Measurements from ENCODE around the gene DNAH5.

DNA sequence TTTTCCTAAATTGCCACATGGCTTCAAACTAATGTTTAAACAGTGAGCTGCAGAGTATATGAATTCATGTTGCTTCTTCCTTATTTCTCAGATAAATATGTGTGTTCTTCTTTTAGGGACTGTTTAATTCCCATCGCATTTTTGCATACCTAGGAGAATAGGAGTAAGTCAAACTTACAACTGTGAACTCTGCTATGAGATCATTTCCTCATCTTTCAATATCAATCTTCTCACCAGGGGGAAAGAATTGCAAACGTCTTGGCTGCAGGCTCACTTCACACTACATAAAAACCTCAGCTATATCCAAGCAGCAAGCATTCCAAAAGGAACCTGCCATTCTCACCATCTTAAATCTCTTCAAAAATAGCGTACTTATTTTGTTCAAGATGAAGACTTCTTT lies 271.0 kb downstream of the DNAH5 start:
- TF ChIP-seq, protein P1, sequence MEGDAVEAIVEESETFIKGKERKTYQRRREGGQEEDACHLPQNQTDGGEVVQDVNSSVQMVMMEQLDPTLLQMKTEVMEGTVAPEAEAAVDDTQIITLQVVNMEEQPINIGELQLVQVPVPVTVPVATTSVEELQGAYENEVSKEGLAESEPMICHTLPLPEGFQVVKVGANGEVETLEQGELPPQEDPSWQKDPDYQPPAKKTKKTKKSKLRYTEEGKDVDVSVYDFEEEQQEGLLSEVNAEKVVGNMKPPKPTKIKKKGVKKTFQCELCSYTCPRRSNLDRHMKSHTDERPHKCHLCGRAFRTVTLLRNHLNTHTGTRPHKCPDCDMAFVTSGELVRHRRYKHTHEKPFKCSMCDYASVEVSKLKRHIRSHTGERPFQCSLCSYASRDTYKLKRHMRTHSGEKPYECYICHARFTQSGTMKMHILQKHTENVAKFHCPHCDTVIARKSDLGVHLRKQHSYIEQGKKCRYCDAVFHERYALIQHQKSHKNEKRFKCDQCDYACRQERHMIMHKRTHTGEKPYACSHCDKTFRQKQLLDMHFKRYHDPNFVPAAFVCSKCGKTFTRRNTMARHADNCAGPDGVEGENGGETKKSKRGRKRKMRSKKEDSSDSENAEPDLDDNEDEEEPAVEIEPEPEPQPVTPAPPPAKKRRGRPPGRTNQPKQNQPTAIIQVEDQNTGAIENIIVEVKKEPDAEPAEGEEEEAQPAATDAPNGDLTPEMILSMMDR (conservative IDR thresholded peaks at IDR 0.05) = no peak
- no peak for TF ChIP-seq ZFX (IDR thresholded peaks at IDR 0.05)

All from C4-2B (cell line).